Gastroesophageal sphincter (tissue), 3 donors: ENCODE data around the gene DENND1B.

Experiments used
- CTCF ChIP-seq, 4 experiments: fragments of 200-600 bp in 2 of 4; fragments of 450-650 bp in 2 of 4; sonication (generic) in 1 of 4; IDR thresholded peaks; one replicate each; pipeline ENCODE4 v1.5.1; 2017 to 2019; ENCODE audit warnings: antibody characterized with exemption in 4 of 4, mild to moderate bottlenecking in 2 of 4, moderate library complexity in 2 of 4
- POLR2A ChIP-seq, 2 donors: fragments of 450-650 bp; IDR thresholded peaks; one replicate each; pipeline ENCODE4 v1.6.1; 2017; ENCODE audit warnings: antibody characterized with exemption in 2 of 2, mild to moderate bottlenecking in 2 of 2, moderate library complexity in 1 of 2

GRCh38 chr1:197673292-197673691 lies 102.0 kb downstream of the DENND1B start:
- TF ChIP-seq CTCF (IDR thresholded peaks at IDR 0.05) (no peak), POLR2A (IDR thresholded peaks at IDR 0.05) (no peak)
